HepG2 (cell line): ENCODE data around the gene EFEMP2. TPM values are rescaled to one million over a fixed set of nuclear protein-coding genes. Genes with fewer than 3 reads are reported as not detected.

Experiments
- ARNT ChIP-seq: fragments of 450-650 bp; IDR thresholded peaks from 2 replicates; pipeline ENCODE4 v1.6.1; 2017
- CCAR2 ChIP-seq: fragments of 200-400 bp; formaldehyde crosslinking; optimal IDR thresholded peaks from 2 replicates; pipeline ENCODE3; 2018; ENCODE audit warnings: low read depth, mild to moderate bottlenecking, low read length, moderate library complexity
- DNMT1 ChIP-seq: sonication (generic); formaldehyde crosslinking; IDR thresholded peaks from 2 replicates; pipeline ENCODE4 v1.5.1; 2020; ENCODE audit warnings: mild to moderate bottlenecking, missing genetic modification reagents
- HDAC1 ChIP-seq: sonication (generic); formaldehyde crosslinking; IDR thresholded peaks from 2 replicates; pipeline ENCODE4 v1.5.1; 2020; ENCODE audit warnings: mild to moderate bottlenecking, missing genetic modification reagents
- HES4 ChIP-seq: sonication (generic); formaldehyde crosslinking; IDR thresholded peaks from 2 replicates; pipeline ENCODE4 v1.9.0; 2021; ENCODE audit warnings: mild to moderate bottlenecking, missing genetic modification reagents, borderline replicate concordance
- JDP2 ChIP-seq: sonication (generic); formaldehyde crosslinking; IDR thresholded peaks from 2 replicates; pipeline ENCODE4 v1.8.1; 2022; ENCODE audit warnings: missing genetic modification reagents, borderline replicate concordance
- MED13 ChIP-seq: sonication (generic); formaldehyde crosslinking; IDR thresholded peaks from 2 replicates; pipeline ENCODE4 v1.5.0; 2020; ENCODE audit warnings: missing genetic modification reagents
- MTA3 ChIP-seq: sonication (generic); formaldehyde crosslinking; IDR thresholded peaks from 2 replicates; pipeline ENCODE4 v1.4.0; 2020; ENCODE audit warnings: missing genetic modification reagents
- RAD51 ChIP-seq: fragments of 450-650 bp; IDR thresholded peaks from 2 replicates; pipeline ENCODE4 v1.6.1; 2016; ENCODE audit warnings: borderline replicate concordance
- RELA ChIP-seq: sonication (generic); formaldehyde crosslinking; IDR thresholded peaks from 2 replicates; pipeline ENCODE4 v1.4.0; 2020; ENCODE audit warnings: missing genetic modification reagents
- SETDB1 ChIP-seq: sonication (generic); formaldehyde crosslinking; IDR thresholded peaks from 2 replicates; pipeline ENCODE4 v1.5.1; 2020; ENCODE audit warnings: missing genetic modification reagents, mild to moderate bottlenecking, borderline replicate concordance
- U2AF1 ChIP-seq: fragments of 200-400 bp; formaldehyde crosslinking; optimal IDR thresholded peaks from 2 replicates; pipeline ENCODE3; 2017; ENCODE audit warnings: mild to moderate bottlenecking, low read depth, low read length
- ZFP1 ChIP-seq: IDR thresholded peaks from 2 replicates; pipeline ENCODE4 v1.6.1; 2016
- ZNF20 ChIP-seq: sonication (generic); formaldehyde crosslinking; IDR thresholded peaks from 2 replicates; pipeline ENCODE4 v1.4.0; 2020; ENCODE audit warnings: mild to moderate bottlenecking, moderate library complexity, missing genetic modification reagents
- ZNF317 ChIP-seq: sonication (generic); formaldehyde crosslinking; IDR thresholded peaks from 2 replicates; pipeline ENCODE4 v1.5.0; 2020; ENCODE audit warnings: mild to moderate bottlenecking, missing genetic modification reagents
- ZNF75D ChIP-seq: sonication (generic); formaldehyde crosslinking; IDR thresholded peaks from 2 replicates; pipeline ENCODE4 v1.8.1; 2023; ENCODE audit warnings: missing genetic modification reagents, mild to moderate bottlenecking, borderline replicate concordance
- polyA plus RNA-seq, 8 experiments: library from polyadenylated mRNA; depleted of rRNA in 3 of 8; stranded (reverse) in 7 of 8; unstranded in 1 of 8; fragments of >200 nt; fragmentation: Illumina TruSeq in 4 of 8; extraction: Trizol in 4 of 8; gene quantifications; 2 replicates each; pipeline versions ENCODE4 v1.2.1 to v1.2.3, GENCODE V29; 2011 to 2016; ENCODE audit warnings: low read depth in 4 of 8, missing spikeins in 1 of 8, mixed read lengths in 1 of 8; ENCODE audit not compliant: insufficient read depth in 1 of 8
- total RNA-seq, 5 experiments: library from RNA; depleted of rRNA; stranded (reverse); fragments of >200 nt; fragmentation: Illumina TruSeq; extraction: Trizol; gene quantifications; 2 replicates each; pipeline ENCODE4 v1.2.3, GENCODE V29; 2016; ENCODE audit warnings: low read depth in 1 of 5
- TF ChIP-seq, protein P1 (sequence below): sonication (generic); formaldehyde crosslinking; IDR thresholded peaks from 2 replicates; pipeline ENCODE4 v1.4.0; 2020; ENCODE audit warnings: low read depth, mild to moderate bottlenecking, missing genetic modification reagents
- TF ChIP-seq, protein P2 (sequence below): sonication (generic); formaldehyde crosslinking; IDR thresholded peaks from 2 replicates; pipeline ENCODE4 v1.9.0; 2021; ENCODE audit warnings: missing genetic modification reagents, borderline replicate concordance
- TF ChIP-seq, protein P3 (sequence below): IDR thresholded peaks from 2 replicates; pipeline ENCODE4 v1.4.0; 2020; ENCODE audit warnings: mild to moderate bottlenecking, missing genetic modification reagents
- TF ChIP-seq, protein P4 (sequence below): sonication (generic); formaldehyde crosslinking; IDR thresholded peaks from 2 replicates; pipeline ENCODE4 v1.4.0; 2020; ENCODE audit warnings: mild to moderate bottlenecking, low read depth, missing genetic modification reagents
- TF ChIP-seq, protein P5 (sequence below): sonication (generic); formaldehyde crosslinking; IDR thresholded peaks from 2 replicates; pipeline ENCODE4 v1.5.1; 2020; ENCODE audit warnings: missing genetic modification reagents, mild to moderate bottlenecking, borderline replicate concordance

The EFEMP2 gene
- total and polyA plus RNA-seq, 2 of the 13 experiments (the other 11 are each of a cell fraction or from before 2014, with no cell fraction given): 7.4 to 29.7 TPM

DNA sequence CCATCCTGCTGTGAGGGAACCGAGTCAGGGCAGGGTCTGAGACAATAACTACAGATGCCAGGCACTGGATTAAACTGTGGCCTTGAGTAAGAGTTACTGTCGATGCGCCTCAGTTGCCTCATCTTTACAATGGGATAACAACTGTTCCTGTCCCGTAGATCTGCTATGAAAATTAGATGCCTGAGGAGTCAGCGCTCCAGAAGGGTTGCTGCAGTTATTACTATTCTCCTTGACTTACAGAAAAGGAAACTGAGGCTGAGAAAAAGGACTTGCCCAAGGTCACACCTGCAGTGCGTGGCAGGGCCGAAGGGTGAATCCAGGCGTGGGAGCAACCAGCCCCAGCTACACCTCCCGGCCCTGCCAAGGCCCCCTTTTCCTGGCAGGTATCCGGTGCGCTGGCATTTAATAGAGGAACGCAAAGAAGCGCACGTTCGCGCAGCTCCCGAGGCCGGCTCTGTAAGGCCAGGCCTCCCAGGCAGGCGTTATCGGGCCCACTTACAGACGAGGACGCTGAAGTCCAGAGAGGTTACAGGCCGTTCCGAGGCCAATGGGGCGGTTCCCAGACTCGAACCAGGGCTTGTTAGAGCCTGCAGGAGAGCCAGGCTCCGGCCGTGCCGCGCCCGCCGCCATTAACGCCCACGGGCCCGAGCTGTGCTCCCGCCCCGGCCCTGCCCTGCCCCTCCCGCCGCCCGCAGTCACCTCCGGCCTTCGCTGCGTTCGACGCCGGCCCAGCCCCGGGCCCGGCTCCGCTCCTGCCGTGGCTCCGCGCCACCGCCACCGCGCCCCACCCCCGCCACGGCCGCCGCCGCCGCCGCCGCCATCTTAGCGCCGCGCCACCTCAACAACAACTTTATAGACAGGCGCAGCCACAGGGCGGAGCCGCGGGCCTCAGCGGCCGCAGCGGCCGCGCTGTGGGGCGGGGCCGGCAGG lies 45.9 kb upstream of the EFEMP2 start, which contains the start of gene C11orf68 (continued):
- TF ChIP-seq, protein P1, sequence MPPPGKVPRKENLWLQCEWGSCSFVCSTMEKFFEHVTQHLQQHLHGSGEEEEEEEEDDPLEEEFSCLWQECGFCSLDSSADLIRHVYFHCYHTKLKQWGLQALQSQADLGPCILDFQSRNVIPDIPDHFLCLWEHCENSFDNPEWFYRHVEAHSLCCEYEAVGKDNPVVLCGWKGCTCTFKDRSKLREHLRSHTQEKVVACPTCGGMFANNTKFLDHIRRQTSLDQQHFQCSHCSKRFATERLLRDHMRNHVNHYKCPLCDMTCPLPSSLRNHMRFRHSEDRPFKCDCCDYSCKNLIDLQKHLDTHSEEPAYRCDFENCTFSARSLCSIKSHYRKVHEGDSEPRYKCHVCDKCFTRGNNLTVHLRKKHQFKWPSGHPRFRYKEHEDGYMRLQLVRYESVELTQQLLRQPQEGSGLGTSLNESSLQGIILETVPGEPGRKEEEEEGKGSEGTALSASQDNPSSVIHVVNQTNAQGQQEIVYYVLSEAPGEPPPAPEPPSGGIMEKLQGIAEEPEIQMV (CRISPR knock-in tag): no peak
- TF ChIP-seq ZNF75D (CRISPR knock-in tag) (no peak), HDAC1 (CRISPR knock-in tag) (peak; percentile 64; the same call in 1 of the 2 replicates), ZFP1 (CRISPR knock-in tag) (no peak), ZNF20 (CRISPR knock-in tag) (no peak), CCAR2 (no peak), ZNF317 (CRISPR knock-in tag) (no peak), U2AF1 (no peak), JDP2 (CRISPR knock-in tag) (no peak; the same call in 1 of the 2 replicates), HES4 (CRISPR knock-in tag) (no peak; the same call in 1 of the 2 replicates), RELA (CRISPR knock-in tag) (no peak), SETDB1 (CRISPR knock-in tag) (no peak), DNMT1 (CRISPR knock-in tag) (no peak), MED13 (CRISPR knock-in tag) (no peak), MTA3 (no peak), ARNT (no peak), RAD51 (no peak)
- TF ChIP-seq, protein P2, sequence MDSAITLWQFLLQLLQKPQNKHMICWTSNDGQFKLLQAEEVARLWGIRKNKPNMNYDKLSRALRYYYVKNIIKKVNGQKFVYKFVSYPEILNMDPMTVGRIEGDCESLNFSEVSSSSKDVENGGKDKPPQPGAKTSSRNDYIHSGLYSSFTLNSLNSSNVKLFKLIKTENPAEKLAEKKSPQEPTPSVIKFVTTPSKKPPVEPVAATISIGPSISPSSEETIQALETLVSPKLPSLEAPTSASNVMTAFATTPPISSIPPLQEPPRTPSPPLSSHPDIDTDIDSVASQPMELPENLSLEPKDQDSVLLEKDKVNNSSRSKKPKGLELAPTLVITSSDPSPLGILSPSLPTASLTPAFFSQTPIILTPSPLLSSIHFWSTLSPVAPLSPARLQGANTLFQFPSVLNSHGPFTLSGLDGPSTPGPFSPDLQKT (CRISPR knock-in tag): no peak
- TF ChIP-seq, protein P3, sequence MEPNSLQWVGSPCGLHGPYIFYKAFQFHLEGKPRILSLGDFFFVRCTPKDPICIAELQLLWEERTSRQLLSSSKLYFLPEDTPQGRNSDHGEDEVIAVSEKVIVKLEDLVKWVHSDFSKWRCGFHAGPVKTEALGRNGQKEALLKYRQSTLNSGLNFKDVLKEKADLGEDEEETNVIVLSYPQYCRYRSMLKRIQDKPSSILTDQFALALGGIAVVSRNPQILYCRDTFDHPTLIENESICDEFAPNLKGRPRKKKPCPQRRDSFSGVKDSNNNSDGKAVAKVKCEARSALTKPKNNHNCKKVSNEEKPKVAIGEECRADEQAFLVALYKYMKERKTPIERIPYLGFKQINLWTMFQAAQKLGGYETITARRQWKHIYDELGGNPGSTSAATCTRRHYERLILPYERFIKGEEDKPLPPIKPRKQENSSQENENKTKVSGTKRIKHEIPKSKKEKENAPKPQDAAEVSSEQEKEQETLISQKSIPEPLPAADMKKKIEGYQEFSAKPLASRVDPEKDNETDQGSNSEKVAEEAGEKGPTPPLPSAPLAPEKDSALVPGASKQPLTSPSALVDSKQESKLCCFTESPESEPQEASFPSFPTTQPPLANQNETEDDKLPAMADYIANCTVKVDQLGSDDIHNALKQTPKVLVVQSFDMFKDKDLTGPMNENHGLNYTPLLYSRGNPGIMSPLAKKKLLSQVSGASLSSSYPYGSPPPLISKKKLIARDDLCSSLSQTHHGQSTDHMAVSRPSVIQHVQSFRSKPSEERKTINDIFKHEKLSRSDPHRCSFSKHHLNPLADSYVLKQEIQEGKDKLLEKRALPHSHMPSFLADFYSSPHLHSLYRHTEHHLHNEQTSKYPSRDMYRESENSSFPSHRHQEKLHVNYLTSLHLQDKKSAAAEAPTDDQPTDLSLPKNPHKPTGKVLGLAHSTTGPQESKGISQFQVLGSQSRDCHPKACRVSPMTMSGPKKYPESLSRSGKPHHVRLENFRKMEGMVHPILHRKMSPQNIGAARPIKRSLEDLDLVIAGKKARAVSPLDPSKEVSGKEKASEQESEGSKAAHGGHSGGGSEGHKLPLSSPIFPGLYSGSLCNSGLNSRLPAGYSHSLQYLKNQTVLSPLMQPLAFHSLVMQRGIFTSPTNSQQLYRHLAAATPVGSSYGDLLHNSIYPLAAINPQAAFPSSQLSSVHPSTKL: no peak
- TF ChIP-seq, protein P4, sequence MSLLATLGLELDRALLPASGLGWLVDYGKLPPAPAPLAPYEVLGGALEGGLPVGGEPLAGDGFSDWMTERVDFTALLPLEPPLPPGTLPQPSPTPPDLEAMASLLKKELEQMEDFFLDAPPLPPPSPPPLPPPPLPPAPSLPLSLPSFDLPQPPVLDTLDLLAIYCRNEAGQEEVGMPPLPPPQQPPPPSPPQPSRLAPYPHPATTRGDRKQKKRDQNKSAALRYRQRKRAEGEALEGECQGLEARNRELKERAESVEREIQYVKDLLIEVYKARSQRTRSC (CRISPR knock-in tag): no peak
- TF ChIP-seq, protein P5, sequence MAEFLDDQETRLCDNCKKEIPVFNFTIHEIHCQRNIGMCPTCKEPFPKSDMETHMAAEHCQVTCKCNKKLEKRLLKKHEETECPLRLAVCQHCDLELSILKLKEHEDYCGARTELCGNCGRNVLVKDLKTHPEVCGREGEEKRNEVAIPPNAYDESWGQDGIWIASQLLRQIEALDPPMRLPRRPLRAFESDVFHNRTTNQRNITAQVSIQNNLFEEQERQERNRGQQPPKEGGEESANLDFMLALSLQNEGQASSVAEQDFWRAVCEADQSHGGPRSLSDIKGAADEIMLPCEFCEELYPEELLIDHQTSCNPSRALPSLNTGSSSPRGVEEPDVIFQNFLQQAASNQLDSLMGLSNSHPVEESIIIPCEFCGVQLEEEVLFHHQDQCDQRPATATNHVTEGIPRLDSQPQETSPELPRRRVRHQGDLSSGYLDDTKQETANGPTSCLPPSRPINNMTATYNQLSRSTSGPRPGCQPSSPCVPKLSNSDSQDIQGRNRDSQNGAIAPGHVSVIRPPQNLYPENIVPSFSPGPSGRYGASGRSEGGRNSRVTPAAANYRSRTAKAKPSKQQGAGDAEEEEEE (CRISPR knock-in tag): no peak
